Measurements from ENCODE around the gene DDX56.
"Not testable (repeated sequence)": the region's sequence is repeated elsewhere in the genome, so short reads cannot be mapped to it uniquely, and the experiment has no call there.

DDX56 gene

GRCh38 chr7:44595934-44596635 lies 22.4 kb upstream of the DDX56 start:
- DNase-seq = peak; percentile 9

GRCh38 chr7:44590910-44591309 lies 17.2 kb upstream of the DDX56 start:
- no peak for DNase-seq

GRCh38 chr7:44587843-44588711 lies 14.4 kb upstream of the DDX56 start:
- peak; percentile 33 for DNase-seq

- DNase-seq = no peak
These were observed 9.6 kb upstream of the DDX56 start for GRCh38 chr7:44583146-44583865.

GRCh38 chr7:44581879-44582603 lies 8.3 kb upstream of the DDX56 start, which contains the start of gene TMED4:
TSS of gene TMED4 (minus strand) at chr7:44582231. CDS start at chr7:44582206, 25 bp downstream.
- peak; percentile 98 for DNase-seq

- DNase-seq = no peak
These were observed 7.5 kb upstream of the DDX56 start for GRCh38 chr7:44580945-44581878.

GRCh38 chr7:44576228-44576627 lies 2.5 kb upstream of the DDX56 start:
- no peak for DNase-seq

- no peak for DNase-seq
These were observed 1.3 kb upstream of the DDX56 start for GRCh38 chr7:44575054-44575453.

GRCh38 chr7:44574287-44574872 lies 672 bp upstream of the DDX56 start:
- DNase-seq = no peak

GRCh38 chr7:44572771-44573170 lies 937 bp downstream of the DDX56 start:
- no peak for DNase-seq

- DNase-seq = no peak
These were observed 3.7 kb downstream of the DDX56 start for GRCh38 chr7:44569959-44570358.

GRCh38 chr7:44568771-44569560 lies 4.7 kb downstream of the DDX56 start:
- DNase-seq = no peak

GRCh38 chr7:44567884-44568283 lies 5.8 kb downstream of the DDX56 start:
- DNase-seq = no peak

GRCh38 chr7:44566680-44567079 lies 7.0 kb downstream of the DDX56 start:
- DNase-seq = no peak

- no peak for DNase-seq
These were observed 7.7 kb downstream of the DDX56 start for GRCh38 chr7:44565795-44566559.

- DNase-seq = peak; percentile 47
These were observed 8.5 kb downstream of the DDX56 start for GRCh38 chr7:44565097-44565794.

GRCh38 chr7:44564606-44565005 lies 9.1 kb downstream of the DDX56 start:
- DNase-seq = no peak

- DNase-seq = no peak
These were observed 10.5 kb downstream of the DDX56 start for GRCh38 chr7:44563171-44563679.

GRCh38 chr7:44562622-44562962 lies 11.1 kb downstream of the DDX56 start:
- DNase-seq = not testable (repeated sequence)

Measured in NCI-H345 (cell line).